GM12872 (cell line): Measurements from ENCODE around the gene GALNT6.
A peak's percentile ranks its signal among the peaks of the same experiment; 100 is the strongest.

ENCODE experiments used
- CTCF ChIP-seq: IDR thresholded peaks from 3 replicates; pipeline ENCODE4 v1.5.1; 2011; ENCODE audit warnings: low read depth, mild to moderate bottlenecking, low read length, moderate library complexity; ENCODE audit not compliant: insufficient read depth

Gene GALNT6

GRCh38 chr12:51395283-51396230 is 4.4 kb upstream of the GALNT6 start:
- no peak for TF ChIP-seq CTCF

- TF ChIP-seq CTCF, result no peak
These were observed 2.7 kb upstream of the GALNT6 start for GRCh38 chr12:51393676-51394545.

- no peak for TF ChIP-seq CTCF
These were observed 1.5 kb upstream of the GALNT6 start for GRCh38 chr12:51392556-51393237.

GRCh38 chr12:51390891-51391282 is 319 bp downstream of the GALNT6 start:
- 0 out of 3 replicates have a peak, but pooled peaks have one; percentile 4 for TF ChIP-seq CTCF

- TF ChIP-seq CTCF, result no peak
These were observed 749 bp downstream of the GALNT6 start for GRCh38 chr12:51390457-51390856.

GRCh38 chr12:51389302-51389999 is 1.8 kb downstream of the GALNT6 start:
- TF ChIP-seq CTCF, result no peak
